ENCODE data around the gene IGFALS.

Gene IGFALS

GRCh38 chr16:1741553-1742165, 51.8 kb downstream of the IGFALS start:
- no peak for DNase-seq

- DNase-seq, result no peak
Observed at GRCh38 chr16:1740781-1741490, 52.6 kb downstream of the IGFALS start.
